ENCODE results near the gene MMP12. TPM values are rescaled to one million over a fixed set of nuclear protein-coding genes. Genes with fewer than 3 reads are reported as not detected.

Gene MMP12
- total RNA-seq, 1 experiment from 2014 or later = not detected

DNA sequence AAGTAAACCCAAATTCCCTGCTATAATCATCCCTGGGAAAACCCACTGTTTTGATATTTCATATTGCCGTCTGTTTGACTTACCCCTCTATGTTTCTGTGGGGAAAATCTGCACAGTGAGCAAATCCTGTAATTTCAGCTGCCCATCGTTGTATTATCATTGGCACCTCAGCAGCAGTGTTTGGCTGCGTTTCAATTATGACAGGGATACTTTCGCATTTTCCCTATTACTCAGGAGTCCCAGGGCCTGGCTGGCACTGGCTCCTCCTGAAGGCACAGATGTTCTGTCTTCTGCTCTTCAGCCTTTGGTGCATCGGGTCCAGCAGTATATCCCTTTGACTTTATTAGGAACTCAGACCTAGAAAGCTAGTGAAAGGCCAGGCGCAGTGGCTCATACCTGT lies 12.2 kb upstream of the MMP12 start:
- no peak overlapping the region for H2AFZ ChIP-seq (ENCODE audit: low read length)
- H3K23ac ChIP-seq (ENCODE audit: insufficient read length, low read depth, low read length) = no peak overlapping the region
- no peak overlapping the region for H4K8ac ChIP-seq (replicated peaks; ENCODE audit: insufficient read length, low read depth, low read length)
- no peak overlapping the region for H2BK12ac ChIP-seq (ENCODE audit: insufficient read length, low read depth, low read length)
- no CpG with 5 or more reads among the region's 6 CpGs for WGBS (ENCODE audit: extremely low coverage, insufficient read length, low lambda C conversion rate)
- no peaks in the 10 kb centered on the region for H3K4me1 ChIP-seq (ENCODE audit: insufficient read depth, low read length)
- no peak overlapping the region for H2BK20ac ChIP-seq (ENCODE audit: low read depth, low read length, poor library complexity, severe bottlenecking)
- H3K27me3 ChIP-seq (ENCODE audit: insufficient read depth, low read length) = no peaks in the 10 kb centered on the region
- H3K23me2 ChIP-seq (ENCODE audit: insufficient read length, low read depth, low read length, poor library complexity, severe bottlenecking) = no peaks in the 10 kb centered on the region
- H4K20me1 ChIP-seq (ENCODE audit: control insufficient read depth, insufficient read depth, insufficient read length) = no peaks in the 10 kb centered on the region
- H3K4me2 ChIP-seq (ENCODE audit: insufficient read depth, insufficient read length, low read length) = no peak overlapping the region
- no peak overlapping the region for H3K18ac ChIP-seq (ENCODE audit: insufficient read length, low read depth, low read length)
- no peak overlapping the region for H2BK120ac ChIP-seq (ENCODE audit: low read depth, low read length, poor library complexity, severe bottlenecking)
- TF ChIP-seq, protein P1, sequence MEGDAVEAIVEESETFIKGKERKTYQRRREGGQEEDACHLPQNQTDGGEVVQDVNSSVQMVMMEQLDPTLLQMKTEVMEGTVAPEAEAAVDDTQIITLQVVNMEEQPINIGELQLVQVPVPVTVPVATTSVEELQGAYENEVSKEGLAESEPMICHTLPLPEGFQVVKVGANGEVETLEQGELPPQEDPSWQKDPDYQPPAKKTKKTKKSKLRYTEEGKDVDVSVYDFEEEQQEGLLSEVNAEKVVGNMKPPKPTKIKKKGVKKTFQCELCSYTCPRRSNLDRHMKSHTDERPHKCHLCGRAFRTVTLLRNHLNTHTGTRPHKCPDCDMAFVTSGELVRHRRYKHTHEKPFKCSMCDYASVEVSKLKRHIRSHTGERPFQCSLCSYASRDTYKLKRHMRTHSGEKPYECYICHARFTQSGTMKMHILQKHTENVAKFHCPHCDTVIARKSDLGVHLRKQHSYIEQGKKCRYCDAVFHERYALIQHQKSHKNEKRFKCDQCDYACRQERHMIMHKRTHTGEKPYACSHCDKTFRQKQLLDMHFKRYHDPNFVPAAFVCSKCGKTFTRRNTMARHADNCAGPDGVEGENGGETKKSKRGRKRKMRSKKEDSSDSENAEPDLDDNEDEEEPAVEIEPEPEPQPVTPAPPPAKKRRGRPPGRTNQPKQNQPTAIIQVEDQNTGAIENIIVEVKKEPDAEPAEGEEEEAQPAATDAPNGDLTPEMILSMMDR (conservative IDR thresholded peaks at IDR 0.05) = no peak
- no peak overlapping the region for H2BK15ac ChIP-seq (ENCODE audit: low read depth, low read length)
- Mint-ChIP-seq H3K27ac (no peak overlapping the region), H3K36me3 (ENCODE audit: insufficient read depth in 1 of 3, low read depth in 3 of 3) (no peaks in the 10 kb centered on the region), H3K4me1 (no peaks in the 10 kb centered on the region), H3K9me3 (no peaks in the 10 kb centered on the region), H3K27me3 (ENCODE audit: low read depth) (no peaks in the 10 kb centered on the region), H3K4me3 (no peak overlapping the region)
- no peaks in the 10 kb centered on the region for H3K79me1 ChIP-seq (ENCODE audit: insufficient read depth, low read depth, low read length, poor library complexity, severe bottlenecking)
- no peak overlapping the region for H3K27ac ChIP-seq (ENCODE audit: insufficient read length, low read depth, low read length)
- no peak overlapping the region for H3K9ac ChIP-seq (ENCODE audit: extremely low read depth, insufficient read length, low read length)
- DNase-seq = no peak
- no peak overlapping the region for H2BK5ac ChIP-seq (ENCODE audit: insufficient read length, low read length)
- no peak overlapping the region for H4K5ac ChIP-seq (ENCODE audit: insufficient read length, low read depth, low read length)
- no peak overlapping the region for H4K91ac ChIP-seq (ENCODE audit: insufficient read length, low read depth, low read length)
- H2AK5ac ChIP-seq (ENCODE audit: insufficient read length, low read length) = no peak overlapping the region
- no peaks in the 10 kb centered on the region for H3K79me2 ChIP-seq (ENCODE audit: insufficient read depth, low read length)
- H3K14ac ChIP-seq (ENCODE audit: insufficient read depth, low read length) = no peak overlapping the region
- H3K4ac ChIP-seq (ENCODE audit: low read depth, low read length) = no peak overlapping the region
- H3T11ph ChIP-seq (ENCODE audit: low read length) = no peak overlapping the region
- no peaks in the 10 kb centered on the region for H3K9me3 ChIP-seq (ENCODE audit: control insufficient read depth, low read depth, low read length)
- H3K56ac ChIP-seq (ENCODE audit: insufficient read length, low read depth, low read length) = no peak overlapping the region
